Loucy (cell line): Measurements from ENCODE around the gene FFAR1.

ENCODE experiments used
- EZH2phosphoT487 ChIP-seq: fragments of 200-600 bp; IDR thresholded peaks from 2 replicates; pipeline ENCODE4 v1.6.1; 2018; ENCODE audit warnings: antibody characterized with exemption, mild to moderate bottlenecking, moderate library complexity, borderline replicate concordance
- TF ChIP-seq, protein P1 (sequence below): fragments of 200-600 bp; sonication (generic); conservative IDR thresholded peaks from 2 replicates; pipeline ENCODE4 v1.5.1; 2014; ENCODE audit warnings: mild to moderate bottlenecking, antibody characterized with exemption, low read length

DNA sequence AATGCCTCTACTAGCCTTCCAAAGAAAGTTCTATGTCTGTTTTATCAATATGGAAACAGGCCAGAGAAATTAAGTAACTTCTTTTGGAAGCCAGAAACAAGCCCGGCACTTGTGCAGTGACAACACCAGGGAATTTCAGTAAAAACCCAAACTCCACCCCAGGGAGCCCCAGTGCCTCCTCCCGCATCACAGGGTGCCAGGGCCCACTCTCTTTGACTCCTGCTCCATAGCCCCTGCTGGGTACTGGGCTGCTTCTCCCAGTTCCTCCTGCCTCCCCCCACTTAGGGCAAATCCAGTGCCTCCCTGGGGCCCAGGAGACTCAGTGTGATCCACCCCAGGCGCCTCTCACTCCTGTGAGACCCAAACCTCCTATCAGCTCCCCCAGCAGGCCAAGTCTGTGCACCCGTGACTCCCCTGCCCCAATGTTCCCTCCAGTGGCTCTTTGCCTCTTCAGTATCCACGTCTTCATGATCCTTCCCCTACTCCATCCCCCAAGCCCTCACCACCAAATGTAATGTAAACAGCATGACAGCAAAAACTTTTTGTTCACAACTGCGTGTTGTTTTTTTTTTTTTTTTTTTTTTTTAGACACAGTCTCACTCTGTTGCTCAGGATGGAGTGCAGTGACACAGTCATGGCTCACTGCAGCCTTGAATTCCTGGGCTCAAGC, 8.2 kb downstream of the FFAR1 start:
- TF ChIP-seq, protein P1, sequence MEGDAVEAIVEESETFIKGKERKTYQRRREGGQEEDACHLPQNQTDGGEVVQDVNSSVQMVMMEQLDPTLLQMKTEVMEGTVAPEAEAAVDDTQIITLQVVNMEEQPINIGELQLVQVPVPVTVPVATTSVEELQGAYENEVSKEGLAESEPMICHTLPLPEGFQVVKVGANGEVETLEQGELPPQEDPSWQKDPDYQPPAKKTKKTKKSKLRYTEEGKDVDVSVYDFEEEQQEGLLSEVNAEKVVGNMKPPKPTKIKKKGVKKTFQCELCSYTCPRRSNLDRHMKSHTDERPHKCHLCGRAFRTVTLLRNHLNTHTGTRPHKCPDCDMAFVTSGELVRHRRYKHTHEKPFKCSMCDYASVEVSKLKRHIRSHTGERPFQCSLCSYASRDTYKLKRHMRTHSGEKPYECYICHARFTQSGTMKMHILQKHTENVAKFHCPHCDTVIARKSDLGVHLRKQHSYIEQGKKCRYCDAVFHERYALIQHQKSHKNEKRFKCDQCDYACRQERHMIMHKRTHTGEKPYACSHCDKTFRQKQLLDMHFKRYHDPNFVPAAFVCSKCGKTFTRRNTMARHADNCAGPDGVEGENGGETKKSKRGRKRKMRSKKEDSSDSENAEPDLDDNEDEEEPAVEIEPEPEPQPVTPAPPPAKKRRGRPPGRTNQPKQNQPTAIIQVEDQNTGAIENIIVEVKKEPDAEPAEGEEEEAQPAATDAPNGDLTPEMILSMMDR = no peak
- TF ChIP-seq EZH2phosphoT487 = no peak
